ENCODE results near the gene FXYD2. TPM values are rescaled to one million over a fixed set of nuclear protein-coding genes. Genes with fewer than 3 reads are reported as not detected.

The FXYD2 gene
- total and polyA plus RNA-seq, 2 of the 13 experiments (the other 11 are each of a cell fraction or from before 2014, with no cell fraction given) = 45.9 to 106 TPM

GRCh38 chr11:117826190-117826570, 1.6 kb upstream of the FXYD2 start:
- 34% methylated on average over 9 of the region's 10 CpGs for WGBS (ENCODE audit: low lambda C conversion rate)
- Histone ChIP-seq H3K27me3 (ENCODE audit: control insufficient read depth in 1 of 2, insufficient read depth in 2 of 2, low read length in 2 of 2) (peaks cover 4 to 21% of the 10 kb centered on the region in 2 experiments; a peak in 3 of 5 replicates), H3K9ac (ENCODE audit: insufficient read depth, low read depth, low read length) (no peak overlapping the region), H3K4me2 (ENCODE audit: low read depth, low read length) (peak overlapping the region; percentile 15; the same call in 1 of the 2 replicates), H3K4me1 (ENCODE audit: insufficient read depth, low read length) (peaks cover 93% of the 10 kb centered on the region), H2AFZ (ENCODE audit: low read length) (no peak overlapping the region), H3K36me3 (replicated peaks in 1 of 2; ENCODE audit: control insufficient read depth in 1 of 2, insufficient read depth in 2 of 2, low read length in 2 of 2) (no peaks in the 10 kb centered on the region), H3K79me2 (ENCODE audit: insufficient read depth, low read length) (peaks cover 13% of the 10 kb centered on the region), H4K20me1 (ENCODE audit: insufficient read depth, low read length) (no peaks in the 10 kb centered on the region), H3K9me3 (ENCODE audit: low read length) (no peaks in the 10 kb centered on the region), H3K27ac (ENCODE audit: extremely low read length, insufficient read depth, low read length) (no peak overlapping the region), H3K4me3 (replicated peaks in 1 of 3; ENCODE audit: insufficient read depth in 1 of 3, low read depth in 2 of 3, low read length in 3 of 3) (peak overlapping the region in 1 of 3 experiments; percentile 14; a peak in 1 of 6 replicates)
- ChIA-PET CTCF (ENCODE audit: low intra/inter-chr PET ratio, low total read pairs) (no interaction called here), POLR2A (no interaction called here)
- DNase-seq (ENCODE audit: low spot score) = no peak
- ATAC-seq = no peak
- in situ Hi-C loops (cut with HindIII; ENCODE audit: extremely low pct_ligation_motif_present, low pct_unique_long_range_greater_than_20kb) = no loop called here
- no TSS peak for BruUV-seq (replicated peaks)
- TF ChIP-seq GLMP (CRISPR knock-in tag; IDR thresholded peaks at IDR 0.05; ENCODE audit: borderline replicate concordance) (no peak), ATF7-NPFF (CRISPR knock-in tag; IDR thresholded peaks at IDR 0.05; ENCODE audit: low read depth) (no peak), HCFC1 (IDR thresholded peaks at IDR 0.05; ENCODE audit: low read depth, low read length) (no peak), ZNF614 (CRISPR knock-in tag; IDR thresholded peaks at IDR 0.05; ENCODE audit: borderline replicate concordance) (no peak), RBM22 (optimal IDR thresholded peaks at IDR 0.05; ENCODE audit: low read length) (no peak), TGIF2 (CRISPR knock-in tag; IDR thresholded peaks at IDR 0.05) (no peak), TCF7 (IDR thresholded peaks at IDR 0.05; ENCODE audit: low read depth) (no peak), ZNF326 (CRISPR knock-in tag; IDR thresholded peaks at IDR 0.05; ENCODE audit: borderline replicate concordance) (no peak), E2F1 (CRISPR knock-in tag; IDR thresholded peaks at IDR 0.05) (no peak), ZNF850 (CRISPR knock-in tag; conservative IDR thresholded peaks at IDR 0.05) (no peak)
- no peak for FAIRE-seq
- intact Hi-C loops (cut with micrococcal nuclease; ENCODE audit: unreplicated experiment) = no loop called here

All from HepG2 (cell line).